Measurements from ENCODE around the gene PARP14.
"Not testable (repeated sequence)": the region's sequence is repeated elsewhere in the genome, so short reads cannot be mapped to it uniquely, and the experiment has no call there.

PARP14 gene

GRCh38 chr3:122730240-122730639, 49.6 kb downstream of the PARP14 start:
- H3K36me3 ChIP-seq (replicated peaks; ENCODE audit: low read depth, low read length), result peaks cover 57% of the 10 kb centered on the region

GRCh38 chr3:122732682-122733525, 52.3 kb downstream of the PARP14 start:
- H3K9ac ChIP-seq (ENCODE audit: low read length); H3K79me2 ChIP-seq (ENCODE audit: low read length); H3K27ac ChIP-seq (ENCODE audit: low read length); H3K4me2 ChIP-seq (ENCODE audit: low read length); H3K4me3 ChIP-seq (ENCODE audit: low read length); H2AFZ ChIP-seq (ENCODE audit: low read depth, low read length); H3K9me3 ChIP-seq (ENCODE audit: insufficient read depth, low read length); H4K20me1 ChIP-seq (ENCODE audit: insufficient read depth, low read length); H3K4me1 ChIP-seq (ENCODE audit: low read length); H3K27me3 ChIP-seq (ENCODE audit: low read depth, low read length): not testable (repeated sequence)
- peaks cover 35% of the 10 kb centered on the region for H3K36me3 ChIP-seq (replicated peaks; ENCODE audit: low read depth, low read length)

More at GRCh38 chr3:122730240-122730639, 49.6 kb downstream of the PARP14 start:
- H3K79me2 ChIP-seq (ENCODE audit: low read length), result no peaks in the 10 kb centered on the region
- no peaks in the 10 kb centered on the region for H3K4me1 ChIP-seq (ENCODE audit: low read length)
- no peak overlapping the region for H3K27ac ChIP-seq (ENCODE audit: low read length)
- H3K9me3 ChIP-seq (ENCODE audit: insufficient read depth, low read length), result no peaks in the 10 kb centered on the region
- H3K9ac ChIP-seq (ENCODE audit: low read length), result no peak overlapping the region
- H4K20me1 ChIP-seq (ENCODE audit: insufficient read depth, low read length), result no peaks in the 10 kb centered on the region
- no peak overlapping the region for H3K4me2 ChIP-seq (ENCODE audit: low read length)
- H3K4me3 ChIP-seq (ENCODE audit: low read length), result no peak overlapping the region
- no peaks in the 10 kb centered on the region for H3K27me3 ChIP-seq (ENCODE audit: low read depth, low read length)
- no peak for TF ChIP-seq EZH2phosphoT487 (IDR thresholded peaks at IDR 0.05; ENCODE audit: low read depth)
- no peak for TF ChIP-seq CTCF (IDR thresholded peaks at IDR 0.05; ENCODE audit: low read depth, low read length)
- no peak overlapping the region for H2AFZ ChIP-seq (ENCODE audit: low read depth, low read length)

DNA sequence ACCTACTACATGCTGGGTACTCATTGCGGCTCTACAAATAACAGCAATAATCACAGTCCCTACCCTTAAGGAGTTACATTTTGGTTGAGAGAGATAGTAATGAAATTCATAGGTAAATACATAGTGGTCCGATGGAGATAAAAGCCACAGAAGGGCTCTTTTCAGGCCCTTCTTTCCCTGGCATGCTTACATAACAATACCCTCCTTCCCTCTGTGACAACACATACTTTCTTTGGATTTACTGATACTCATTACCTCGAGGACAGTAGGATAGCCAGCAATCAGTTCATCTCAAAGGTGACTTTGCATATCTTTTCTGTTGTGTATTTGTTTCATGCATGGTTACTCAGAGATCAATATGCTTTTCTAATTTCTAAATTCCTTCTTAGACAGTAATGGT, 58.5 kb downstream of the PARP14 start:
- Histone ChIP-seq H3K27me3 (ENCODE audit: low read depth, low read length) (no peaks in the 10 kb centered on the region), H3K9ac (ENCODE audit: low read length) (no peak overlapping the region), H3K9me3 (ENCODE audit: insufficient read depth, low read length) (no peaks in the 10 kb centered on the region), H3K36me3 (replicated peaks; ENCODE audit: low read depth, low read length) (peaks cover 19% of the 10 kb centered on the region), H3K4me1 (ENCODE audit: low read length) (no peaks in the 10 kb centered on the region), H3K4me2 (ENCODE audit: low read length) (no peak overlapping the region), H4K20me1 (ENCODE audit: insufficient read depth, low read length) (no peaks in the 10 kb centered on the region), H3K4me3 (ENCODE audit: low read length) (no peak overlapping the region), H3K27ac (ENCODE audit: low read length) (no peak overlapping the region), H2AFZ (ENCODE audit: low read depth, low read length) (no peak overlapping the region), H3K79me2 (ENCODE audit: low read length) (no peaks in the 10 kb centered on the region)
- TF ChIP-seq CTCF (IDR thresholded peaks at IDR 0.05; ENCODE audit: low read depth, low read length) (no peak), EZH2phosphoT487 (IDR thresholded peaks at IDR 0.05; ENCODE audit: low read depth) (no peak)

DNA sequence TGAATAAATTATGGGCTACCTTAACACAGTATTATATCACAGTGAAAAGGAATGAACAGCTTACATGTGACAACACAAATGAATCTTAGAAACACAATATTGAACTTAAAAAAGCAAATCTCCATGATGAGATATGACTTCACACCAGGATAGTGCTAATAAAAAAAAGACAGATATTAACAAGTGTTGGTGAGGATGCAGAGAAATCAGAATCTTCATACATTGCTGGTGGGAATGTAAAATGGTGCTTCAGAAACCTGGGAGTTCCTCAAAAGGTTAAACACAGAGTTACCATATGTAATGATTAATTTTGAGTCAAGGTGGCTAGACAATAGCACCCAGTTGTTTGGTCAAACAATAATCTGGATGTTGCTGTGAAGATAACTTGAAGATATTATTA, 61.6 kb downstream of the PARP14 start:
- Histone ChIP-seq H3K4me3 (ENCODE audit: low read length) (no peak overlapping the region), H2AFZ (ENCODE audit: low read depth, low read length) (no peak overlapping the region), H3K9ac (ENCODE audit: low read length) (no peak overlapping the region), H4K20me1 (ENCODE audit: insufficient read depth, low read length) (no peaks in the 10 kb centered on the region), H3K79me2 (ENCODE audit: low read length) (no peaks in the 10 kb centered on the region), H3K27me3 (ENCODE audit: low read depth, low read length) (no peaks in the 10 kb centered on the region), H3K9me3 (ENCODE audit: insufficient read depth, low read length) (no peaks in the 10 kb centered on the region), H3K4me1 (ENCODE audit: low read length) (no peaks in the 10 kb centered on the region), H3K36me3 (replicated peaks; ENCODE audit: low read depth, low read length) (peaks cover 19% of the 10 kb centered on the region), H3K27ac (ENCODE audit: low read length) (no peak overlapping the region), H3K4me2 (ENCODE audit: low read length) (no peak overlapping the region)
- TF ChIP-seq CTCF (IDR thresholded peaks at IDR 0.05; ENCODE audit: low read depth, low read length) (no peak), EZH2phosphoT487 (IDR thresholded peaks at IDR 0.05; ENCODE audit: low read depth) (no peak)

Data from OCI-LY3 (cell line).